SH-SY5Y (cell line): Measurements from ENCODE around the gene TOP2B.

Source experiments
- GATA2 ChIP-seq: IDR thresholded peaks from 2 replicates; pipeline ENCODE4 v1.6.1; 2011; ENCODE audit warnings: mild to moderate bottlenecking, low read depth, low read length
- GATA3 ChIP-seq: IDR thresholded peaks from 2 replicates; pipeline ENCODE4 v1.6.1; 2011; ENCODE audit warnings: low read depth, mild to moderate bottlenecking, low read length, moderate library complexity

DNA sequence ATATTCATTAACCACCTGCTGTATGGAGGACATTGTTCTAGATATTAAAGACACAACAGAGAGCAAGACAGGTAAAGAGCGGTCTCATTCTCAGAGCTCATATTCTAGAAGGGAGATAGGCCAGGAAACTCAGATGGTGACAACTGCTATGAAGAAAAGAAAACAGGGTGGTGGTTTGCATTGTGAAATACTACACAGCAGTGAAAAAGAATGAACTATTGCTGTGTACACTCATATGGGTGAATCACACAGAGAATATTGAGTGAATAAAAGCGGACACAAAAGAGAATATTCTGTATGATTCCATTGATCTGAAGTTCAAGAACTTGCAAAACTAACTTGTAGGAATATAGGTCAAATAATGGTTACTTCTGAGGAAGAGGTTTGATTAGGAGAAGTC is 76.7 kb downstream of the TOP2B start:
- TF ChIP-seq GATA3 (no peak), GATA2 (no peak)
